ENCODE measurements around the gene ANAPC4.
A peak's percentile ranks its signal among the peaks of the same experiment; 100 is the strongest.
"Not testable (repeated sequence)": the region's sequence is repeated elsewhere in the genome, so short reads cannot be mapped to it uniquely, and the experiment has no call there.

Gene ANAPC4, protein sequence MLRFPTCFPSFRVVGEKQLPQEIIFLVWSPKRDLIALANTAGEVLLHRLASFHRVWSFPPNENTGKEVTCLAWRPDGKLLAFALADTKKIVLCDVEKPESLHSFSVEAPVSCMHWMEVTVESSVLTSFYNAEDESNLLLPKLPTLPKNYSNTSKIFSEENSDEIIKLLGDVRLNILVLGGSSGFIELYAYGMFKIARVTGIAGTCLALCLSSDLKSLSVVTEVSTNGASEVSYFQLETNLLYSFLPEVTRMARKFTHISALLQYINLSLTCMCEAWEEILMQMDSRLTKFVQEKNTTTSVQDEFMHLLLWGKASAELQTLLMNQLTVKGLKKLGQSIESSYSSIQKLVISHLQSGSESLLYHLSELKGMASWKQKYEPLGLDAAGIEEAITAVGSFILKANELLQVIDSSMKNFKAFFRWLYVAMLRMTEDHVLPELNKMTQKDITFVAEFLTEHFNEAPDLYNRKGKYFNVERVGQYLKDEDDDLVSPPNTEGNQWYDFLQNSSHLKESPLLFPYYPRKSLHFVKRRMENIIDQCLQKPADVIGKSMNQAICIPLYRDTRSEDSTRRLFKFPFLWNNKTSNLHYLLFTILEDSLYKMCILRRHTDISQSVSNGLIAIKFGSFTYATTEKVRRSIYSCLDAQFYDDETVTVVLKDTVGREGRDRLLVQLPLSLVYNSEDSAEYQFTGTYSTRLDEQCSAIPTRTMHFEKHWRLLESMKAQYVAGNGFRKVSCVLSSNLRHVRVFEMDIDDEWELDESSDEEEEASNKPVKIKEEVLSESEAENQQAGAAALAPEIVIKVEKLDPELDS

DNA sequence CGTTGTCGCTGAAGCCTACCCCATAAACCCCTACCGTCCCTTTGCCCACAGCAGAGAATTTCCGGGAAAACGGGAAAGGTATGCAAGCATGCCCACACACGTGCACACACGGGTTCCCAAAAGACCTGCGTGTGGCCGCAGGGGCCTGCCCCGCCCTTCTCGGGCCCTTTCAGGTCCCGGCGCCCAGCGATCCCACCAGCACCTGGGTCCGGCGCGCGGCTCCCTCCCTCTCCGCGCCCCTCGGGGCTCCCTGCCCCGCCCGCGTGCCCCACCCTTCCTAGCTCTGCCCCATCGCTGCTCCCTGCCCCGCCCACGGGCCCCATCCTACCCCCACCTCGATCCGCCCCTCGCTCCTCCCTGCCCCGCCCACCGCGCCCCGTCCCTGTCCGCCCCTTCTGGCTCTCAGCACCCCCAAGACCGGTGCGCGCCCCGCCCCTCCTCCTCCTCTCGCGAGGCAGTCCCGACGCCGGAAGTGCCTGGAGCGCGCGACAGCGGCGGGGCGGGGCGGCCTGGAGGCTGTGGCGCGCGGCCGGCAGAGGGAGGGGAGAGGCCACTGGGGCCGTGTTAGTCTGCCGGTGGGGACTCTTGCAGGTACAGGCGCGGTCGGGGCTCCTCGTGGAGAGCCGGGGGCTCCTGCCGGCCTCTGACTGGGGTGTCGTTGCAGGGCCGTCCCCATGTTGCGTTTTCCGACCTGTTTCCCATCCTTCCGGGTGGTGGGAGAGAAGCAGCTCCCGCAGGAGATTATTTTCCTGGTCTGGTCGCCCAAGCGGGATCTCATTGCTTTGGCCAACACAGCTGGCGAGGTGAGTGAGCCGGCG is at the start of gene ANAPC4:
Gene ANAPC4 (plus strand): TSS at position 510 of the 818 bp plus-strand sequence. CDS start 165 bp downstream, at position 675.
- Histone ChIP-seq H3K4me1 (ENCODE audit: insufficient read depth, low read length) (peaks cover 19% of the 10 kb centered on the region; the same call in 1 of the 2 replicates), H3K4me3 (ENCODE audit: low read length) (peak within 1 kb of the TSS; percentile 81), H3K9me3 (ENCODE audit: insufficient read depth, low read depth, low read length) (no peaks in the 10 kb centered on the region), H3K9ac (ENCODE audit: low read depth, low read length) (peak within 1 kb of the TSS; percentile 88), H3K36me3 (ENCODE audit: insufficient read depth, low read depth, low read length) (peaks cover 15% of the 10 kb centered on the region), H3K27ac (ENCODE audit: low read length) (no peak within 1 kb of the TSS), H3K27me3 (ENCODE audit: insufficient read depth, low read length) (no peaks in the 10 kb centered on the region)

DNA sequence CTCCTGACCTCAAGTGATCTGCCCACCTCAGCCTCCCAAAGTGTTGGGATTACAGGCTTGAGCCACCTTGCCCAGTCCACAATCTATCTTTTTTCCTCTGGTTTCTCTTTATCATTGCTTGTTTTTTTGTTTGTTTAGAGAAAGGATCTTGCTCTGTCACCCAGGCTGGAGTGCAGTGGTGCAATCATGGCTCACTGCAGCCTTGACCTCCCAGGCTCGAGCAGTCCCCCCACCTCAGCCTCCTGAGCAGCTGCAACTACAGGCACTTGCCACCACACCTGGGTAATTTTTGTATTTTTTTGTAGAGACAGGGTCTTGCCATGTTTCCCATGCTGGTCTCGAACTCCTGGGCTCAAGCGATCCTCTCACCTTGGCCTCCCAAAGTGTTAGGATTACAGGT is 48.6 kb upstream of the ANAPC4 start:
- not testable (repeated sequence) for H3K4me1 ChIP-seq (ENCODE audit: insufficient read depth, low read length); H3K9ac ChIP-seq (ENCODE audit: low read depth, low read length); H3K27ac ChIP-seq (ENCODE audit: low read length); H3K27me3 ChIP-seq (ENCODE audit: insufficient read depth, low read length); H3K4me3 ChIP-seq (ENCODE audit: low read length); H3K36me3 ChIP-seq (ENCODE audit: insufficient read depth, low read depth, low read length); H3K9me3 ChIP-seq (ENCODE audit: insufficient read depth, low read depth, low read length)

DNA sequence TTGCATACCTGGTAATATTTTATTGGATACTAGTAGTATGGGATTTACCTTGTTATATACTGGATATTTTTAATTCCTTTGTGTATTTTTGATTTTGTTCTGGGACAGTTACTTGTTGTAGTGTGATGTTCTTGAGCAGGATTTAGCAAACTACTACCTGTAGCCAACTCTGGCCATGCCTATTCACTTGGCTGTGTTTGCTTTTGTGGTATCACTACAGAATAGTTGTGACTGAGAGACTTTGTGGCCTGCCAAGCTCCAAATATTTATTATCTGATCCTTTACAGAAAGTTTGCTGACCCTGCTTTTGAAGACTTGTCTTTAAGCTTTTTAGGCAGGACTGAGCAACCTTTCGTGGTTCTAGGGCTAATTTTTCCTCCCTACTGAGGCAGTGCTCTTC is 46.7 kb upstream of the ANAPC4 start:
- H3K9me3 ChIP-seq (ENCODE audit: insufficient read depth, low read depth, low read length) = no peaks in the 10 kb centered on the region
- no peaks in the 10 kb centered on the region for H3K27me3 ChIP-seq (ENCODE audit: insufficient read depth, low read length)
- H3K36me3 ChIP-seq (ENCODE audit: insufficient read depth, low read depth, low read length) = peaks cover 16% of the 10 kb centered on the region; the same call in 1 of the 2 replicates
- no peaks in the 10 kb centered on the region for H3K4me1 ChIP-seq (ENCODE audit: insufficient read depth, low read length)
- H3K9ac ChIP-seq (ENCODE audit: low read depth, low read length) = no peak overlapping the region
- no peak overlapping the region for H3K4me3 ChIP-seq (ENCODE audit: low read length)
- no peak overlapping the region for H3K27ac ChIP-seq (ENCODE audit: low read length)

GRCh38 chr4:25330905-25331808 is 45.9 kb upstream of the ANAPC4 start:
- H3K27ac ChIP-seq (ENCODE audit: low read length) = no peak overlapping the region
- H3K4me3 ChIP-seq (ENCODE audit: low read length) = no peak overlapping the region
- no peaks in the 10 kb centered on the region for H3K27me3 ChIP-seq (ENCODE audit: insufficient read depth, low read length)
- H3K36me3 ChIP-seq (ENCODE audit: insufficient read depth, low read depth, low read length) = peaks cover 16% of the 10 kb centered on the region; the same call in 1 of the 2 replicates
- no peaks in the 10 kb centered on the region for H3K9me3 ChIP-seq (ENCODE audit: insufficient read depth, low read depth, low read length)
- no peak overlapping the region for H3K9ac ChIP-seq (ENCODE audit: low read depth, low read length)
- H3K4me1 ChIP-seq (ENCODE audit: insufficient read depth, low read length) = no peaks in the 10 kb centered on the region

GRCh38 chr4:25343671-25344070 is 33.4 kb upstream of the ANAPC4 start:
- Histone ChIP-seq H3K9me3 (ENCODE audit: insufficient read depth, low read depth, low read length) (no peaks in the 10 kb centered on the region), H3K27me3 (ENCODE audit: insufficient read depth, low read length) (no peaks in the 10 kb centered on the region), H3K4me1 (ENCODE audit: insufficient read depth, low read length) (no peaks in the 10 kb centered on the region), H3K36me3 (ENCODE audit: insufficient read depth, low read depth, low read length) (no peaks in the 10 kb centered on the region), H3K27ac (ENCODE audit: low read length) (no peak overlapping the region), H3K4me3 (ENCODE audit: low read length) (no peak overlapping the region), H3K9ac (ENCODE audit: low read depth, low read length) (no peak overlapping the region)

- no peak overlapping the region for H3K4me3 ChIP-seq (ENCODE audit: low read length)
- no peaks in the 10 kb centered on the region for H3K9me3 ChIP-seq (ENCODE audit: insufficient read depth, low read depth, low read length)
- no peak overlapping the region for H3K27ac ChIP-seq (ENCODE audit: low read length)
- no peaks in the 10 kb centered on the region for H3K27me3 ChIP-seq (ENCODE audit: insufficient read depth, low read length)
- no peak overlapping the region for H3K9ac ChIP-seq (ENCODE audit: low read depth, low read length)
- no peaks in the 10 kb centered on the region for H3K36me3 ChIP-seq (ENCODE audit: insufficient read depth, low read depth, low read length)
- no peaks in the 10 kb centered on the region for H3K4me1 ChIP-seq (ENCODE audit: insufficient read depth, low read length)
Observed at GRCh38 chr4:25345744-25346143, 31.3 kb upstream of the ANAPC4 start.

- H3K36me3 ChIP-seq (ENCODE audit: insufficient read depth, low read depth, low read length) = no peaks in the 10 kb centered on the region
- no peaks in the 10 kb centered on the region for H3K27me3 ChIP-seq (ENCODE audit: insufficient read depth, low read length)
- H3K9ac ChIP-seq (ENCODE audit: low read depth, low read length) = no peak overlapping the region
- H3K4me1 ChIP-seq (ENCODE audit: insufficient read depth, low read length) = no peaks in the 10 kb centered on the region
- H3K9me3 ChIP-seq (ENCODE audit: insufficient read depth, low read depth, low read length) = no peaks in the 10 kb centered on the region
- H3K4me3 ChIP-seq (ENCODE audit: low read length) = no peak overlapping the region
- no peak overlapping the region for H3K27ac ChIP-seq (ENCODE audit: low read length)
Observed at GRCh38 chr4:25346913-25347312, 30.1 kb upstream of the ANAPC4 start.

DNA sequence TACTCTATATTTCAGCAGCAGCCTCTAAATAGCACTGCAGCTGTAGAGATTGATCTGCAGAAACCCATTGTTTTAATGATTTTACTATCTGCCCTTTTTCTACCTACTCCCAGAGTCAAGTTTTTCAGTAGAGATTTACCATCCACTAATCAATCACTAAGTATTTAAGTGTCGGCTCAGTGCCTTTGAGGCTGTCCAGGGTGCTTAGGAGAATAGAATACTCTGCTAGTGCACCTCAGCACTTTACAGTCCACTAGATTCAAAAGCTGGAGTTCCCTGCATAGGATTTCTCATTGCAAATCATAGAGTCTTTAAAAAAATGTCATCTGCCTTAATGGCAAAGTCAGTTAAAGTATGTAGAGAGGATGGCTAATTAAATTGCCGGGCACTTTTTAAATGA is 29.6 kb upstream of the ANAPC4 start:
- Histone ChIP-seq H3K27me3 (ENCODE audit: insufficient read depth, low read length) (no peaks in the 10 kb centered on the region), H3K4me3 (ENCODE audit: low read length) (no peak overlapping the region), H3K4me1 (ENCODE audit: insufficient read depth, low read length) (no peaks in the 10 kb centered on the region), H3K36me3 (ENCODE audit: insufficient read depth, low read depth, low read length) (no peaks in the 10 kb centered on the region), H3K9ac (ENCODE audit: low read depth, low read length) (no peak overlapping the region), H3K9me3 (ENCODE audit: insufficient read depth, low read depth, low read length) (no peaks in the 10 kb centered on the region), H3K27ac (ENCODE audit: low read length) (no peak overlapping the region)

DNA sequence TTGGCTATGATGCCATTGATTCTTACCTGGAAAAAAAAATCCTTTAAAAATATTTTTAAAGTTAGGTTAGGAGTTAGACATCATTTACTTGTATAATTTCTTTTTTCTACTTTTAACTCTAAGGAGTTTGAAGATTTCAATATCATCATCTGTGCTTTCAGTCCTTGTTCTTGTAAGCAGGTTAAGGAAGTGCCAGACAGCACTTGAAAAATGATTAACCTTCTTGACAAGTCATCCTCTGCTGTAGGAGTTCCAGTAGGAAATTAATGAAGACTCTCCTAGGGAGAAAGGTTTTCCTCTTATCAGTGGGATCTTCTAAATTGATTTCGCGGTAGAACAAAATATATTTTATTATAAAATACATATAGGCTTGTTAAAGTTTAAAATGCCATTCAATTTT is 29.1 kb upstream of the ANAPC4 start:
- H3K27me3 ChIP-seq (ENCODE audit: insufficient read depth, low read length) = no peaks in the 10 kb centered on the region
- no peak overlapping the region for H3K9ac ChIP-seq (ENCODE audit: low read depth, low read length)
- no peak overlapping the region for H3K4me3 ChIP-seq (ENCODE audit: low read length)
- H3K27ac ChIP-seq (ENCODE audit: low read length) = no peak overlapping the region
- no peaks in the 10 kb centered on the region for H3K36me3 ChIP-seq (ENCODE audit: insufficient read depth, low read depth, low read length)
- H3K4me1 ChIP-seq (ENCODE audit: insufficient read depth, low read length) = no peaks in the 10 kb centered on the region
- H3K9me3 ChIP-seq (ENCODE audit: insufficient read depth, low read depth, low read length) = no peaks in the 10 kb centered on the region

DNA sequence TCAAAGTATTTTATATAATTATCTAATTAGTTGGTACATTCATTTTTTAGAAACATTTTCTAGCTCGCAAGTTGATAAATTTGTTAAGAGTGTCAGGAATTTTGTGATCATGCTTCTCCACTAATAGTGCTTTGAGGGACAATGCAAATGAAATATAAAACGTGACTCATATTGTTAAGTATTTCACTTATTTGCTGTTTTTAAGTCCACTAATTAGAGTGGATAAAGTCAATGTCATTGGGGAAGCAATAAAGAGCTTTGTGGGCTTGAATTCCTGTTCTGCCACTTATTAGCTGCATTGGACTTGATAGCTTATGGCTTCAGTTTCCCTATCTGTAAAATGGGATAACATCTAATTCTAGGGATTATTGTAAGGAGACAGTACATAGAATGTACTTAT is 26.5 kb upstream of the ANAPC4 start:
- no peak overlapping the region for H3K9ac ChIP-seq (ENCODE audit: low read depth, low read length)
- H3K4me1 ChIP-seq (ENCODE audit: insufficient read depth, low read length) = no peaks in the 10 kb centered on the region
- no peaks in the 10 kb centered on the region for H3K9me3 ChIP-seq (ENCODE audit: insufficient read depth, low read depth, low read length)
- no peak overlapping the region for H3K4me3 ChIP-seq (ENCODE audit: low read length)
- H3K27ac ChIP-seq (ENCODE audit: low read length) = no peak overlapping the region
- H3K36me3 ChIP-seq (ENCODE audit: insufficient read depth, low read depth, low read length) = no peaks in the 10 kb centered on the region
- H3K27me3 ChIP-seq (ENCODE audit: insufficient read depth, low read length) = no peaks in the 10 kb centered on the region
